Measurements from ENCODE around the gene ETDC.
"Not testable (repeated sequence)": the region's sequence is repeated elsewhere in the genome, so short reads cannot be mapped to it uniquely, and the experiment has no call there.

ETDC gene

GRCh38 chrX:135295944-135296305 lies 13.4 kb upstream of the ETDC start:
- DNase-seq (ENCODE audit: low read depth), result no peak
- TF ChIP-seq, protein P1, sequence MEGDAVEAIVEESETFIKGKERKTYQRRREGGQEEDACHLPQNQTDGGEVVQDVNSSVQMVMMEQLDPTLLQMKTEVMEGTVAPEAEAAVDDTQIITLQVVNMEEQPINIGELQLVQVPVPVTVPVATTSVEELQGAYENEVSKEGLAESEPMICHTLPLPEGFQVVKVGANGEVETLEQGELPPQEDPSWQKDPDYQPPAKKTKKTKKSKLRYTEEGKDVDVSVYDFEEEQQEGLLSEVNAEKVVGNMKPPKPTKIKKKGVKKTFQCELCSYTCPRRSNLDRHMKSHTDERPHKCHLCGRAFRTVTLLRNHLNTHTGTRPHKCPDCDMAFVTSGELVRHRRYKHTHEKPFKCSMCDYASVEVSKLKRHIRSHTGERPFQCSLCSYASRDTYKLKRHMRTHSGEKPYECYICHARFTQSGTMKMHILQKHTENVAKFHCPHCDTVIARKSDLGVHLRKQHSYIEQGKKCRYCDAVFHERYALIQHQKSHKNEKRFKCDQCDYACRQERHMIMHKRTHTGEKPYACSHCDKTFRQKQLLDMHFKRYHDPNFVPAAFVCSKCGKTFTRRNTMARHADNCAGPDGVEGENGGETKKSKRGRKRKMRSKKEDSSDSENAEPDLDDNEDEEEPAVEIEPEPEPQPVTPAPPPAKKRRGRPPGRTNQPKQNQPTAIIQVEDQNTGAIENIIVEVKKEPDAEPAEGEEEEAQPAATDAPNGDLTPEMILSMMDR (IDR thresholded peaks at IDR 0.05; ENCODE audit: insufficient read depth, low read depth, low read length, missing control alignments), result no peak
- no peak overlapping the region for H3K4me3 ChIP-seq (ENCODE audit: low read length)

- no peak for DNase-seq (ENCODE audit: low read depth)
- no peak overlapping the region for H3K4me3 ChIP-seq (ENCODE audit: low read length)
- TF ChIP-seq, protein P1 (IDR thresholded peaks at IDR 0.05; ENCODE audit: insufficient read depth, low read depth, low read length, missing control alignments), result no peak
Observed at GRCh38 chrX:135302269-135302873, 6.9 kb upstream of the ETDC start.

DNA sequence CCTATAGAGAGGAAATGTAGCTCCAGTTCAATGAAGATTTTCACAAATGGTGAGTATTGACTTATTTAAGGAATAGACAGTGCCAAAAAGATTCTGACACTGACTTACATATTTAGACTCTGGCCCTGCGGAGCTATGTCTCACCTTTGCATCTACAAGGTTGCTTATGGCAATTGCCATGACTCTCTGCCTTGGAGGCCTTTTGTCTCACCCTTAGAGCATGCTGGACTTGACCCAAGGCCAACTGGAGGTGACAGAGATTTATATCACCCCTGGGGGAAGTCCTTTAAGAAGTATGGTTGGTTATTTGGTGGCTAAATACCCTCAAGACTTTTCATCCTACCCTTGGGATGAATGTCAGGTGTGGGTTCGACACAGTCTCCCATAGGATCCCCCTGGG lies 4.5 kb upstream of the ETDC start:
- DNase-seq (ENCODE audit: low read depth), result no peak
- TF ChIP-seq, protein P1 (IDR thresholded peaks at IDR 0.05; ENCODE audit: insufficient read depth, low read depth, low read length, missing control alignments), result no peak
- H3K4me3 ChIP-seq (ENCODE audit: low read length), result no peak overlapping the region

DNA sequence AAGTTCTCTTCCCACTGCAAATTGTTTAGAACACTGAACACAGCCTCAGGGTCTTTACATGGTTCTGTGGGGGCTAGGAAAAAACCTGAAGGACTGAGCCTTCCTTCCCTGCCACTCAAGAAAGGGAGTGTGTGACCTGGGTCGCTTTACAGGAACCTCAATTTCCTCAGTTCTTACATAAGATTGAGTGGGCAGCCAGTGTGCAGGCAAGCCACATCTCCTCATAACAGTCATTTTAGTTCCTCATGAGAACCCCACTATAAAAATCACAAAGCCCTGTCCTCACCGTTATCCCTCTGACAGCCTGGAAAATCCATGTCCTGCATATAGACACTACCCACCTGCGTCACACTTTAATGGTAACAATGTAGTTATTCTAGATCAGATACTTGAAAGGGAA lies 2.1 kb upstream of the ETDC start:
- DNase-seq (ENCODE audit: low read depth), result no peak
- H3K4me3 ChIP-seq (ENCODE audit: low read length), result no peak overlapping the region
- TF ChIP-seq, protein P1 (IDR thresholded peaks at IDR 0.05; ENCODE audit: insufficient read depth, low read depth, low read length, missing control alignments), result no peak

- TF ChIP-seq, protein P1 (IDR thresholded peaks at IDR 0.05; ENCODE audit: insufficient read depth, low read depth, low read length, missing control alignments), result no peak
- no peak for DNase-seq (ENCODE audit: low read depth)
Observed at GRCh38 chrX:135308345-135308855, 880 bp upstream of the ETDC start.

DNA sequence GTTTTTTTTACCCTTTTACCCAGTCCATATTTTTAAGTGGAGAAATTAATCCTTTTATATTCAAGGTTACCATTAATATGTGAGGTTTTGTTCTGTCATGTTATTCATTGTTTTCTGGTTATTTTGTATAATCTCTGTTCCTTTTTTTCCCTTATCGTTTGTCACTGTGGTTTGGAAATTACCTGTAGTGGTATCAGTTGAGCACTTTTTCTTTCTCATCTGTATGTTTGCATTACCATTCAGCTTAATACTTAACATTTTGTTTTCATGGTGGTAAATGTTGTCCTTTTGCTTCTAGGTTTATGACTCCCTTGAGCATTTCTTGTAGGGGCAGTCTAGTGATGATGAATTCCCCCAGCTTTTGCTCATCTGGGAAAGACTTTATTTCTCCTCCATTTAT lies 6.6 kb downstream of the ETDC start:
- TF ChIP-seq, protein P1 (IDR thresholded peaks at IDR 0.05; ENCODE audit: insufficient read depth, low read depth, low read length, missing control alignments), result no peak
- DNase-seq (ENCODE audit: low read depth), result no peak
- H3K4me3 ChIP-seq (ENCODE audit: low read length), result no peak overlapping the region

More at GRCh38 chrX:135308345-135308855, 880 bp upstream of the ETDC start:
- H3K4me3 ChIP-seq (ENCODE audit: low read length), result no peak overlapping the region

- no peak overlapping the region for H3K4me3 ChIP-seq (ENCODE audit: low read length)
- TF ChIP-seq, protein P1 (IDR thresholded peaks at IDR 0.05; ENCODE audit: insufficient read depth, low read depth, low read length, missing control alignments), result no peak
- no peak for DNase-seq (ENCODE audit: low read depth)
Observed at GRCh38 chrX:135324463-135324862, 15.2 kb downstream of the ETDC start.

DNA sequence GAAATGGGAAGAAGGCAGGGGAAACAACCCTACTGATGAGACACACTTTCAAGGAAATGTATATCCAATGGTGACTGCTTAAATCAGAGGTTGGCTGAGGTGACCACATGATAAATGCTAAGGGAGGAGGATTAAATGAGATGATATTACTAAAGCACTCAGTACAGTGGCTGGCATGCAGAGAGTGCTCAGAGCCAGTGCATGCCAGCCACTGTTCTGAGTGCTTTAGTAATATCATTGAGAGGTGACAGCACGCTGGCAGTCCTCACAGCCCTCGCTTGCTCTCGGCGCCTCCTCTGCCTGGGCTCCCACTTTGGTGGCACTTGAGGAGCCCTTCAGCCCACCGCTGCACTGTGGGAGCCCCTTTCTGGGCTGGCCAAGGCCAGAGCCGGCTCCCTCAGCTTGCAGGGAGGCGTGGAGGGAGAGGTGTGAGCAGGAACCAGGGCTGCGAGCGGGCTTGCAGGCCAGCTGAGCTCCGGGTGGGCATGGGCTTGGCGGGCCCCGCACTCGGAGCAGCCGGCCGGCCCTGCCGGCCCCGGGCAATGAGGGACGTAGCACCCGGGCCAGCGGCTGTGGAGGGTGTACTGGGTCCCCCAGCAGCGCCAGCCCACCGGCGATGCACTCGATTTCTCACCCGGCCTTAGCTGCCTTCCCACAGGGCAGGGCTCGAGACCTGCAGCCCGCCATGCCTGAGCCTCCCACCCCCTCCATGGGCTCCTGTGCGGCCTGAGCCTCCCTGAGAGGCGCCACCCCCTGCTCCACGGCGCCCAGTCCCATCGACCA lies 15.9 kb downstream of the ETDC start:
- H3K4me3 ChIP-seq (ENCODE audit: low read length); DNase-seq (ENCODE audit: low read depth): not testable (repeated sequence)

Measured in epithelial cell of esophagus (primary cell).